ENCODE results near the gene KNL1.

The KNL1 gene

GRCh38 chr15:40694688-40695468 is 100.8 kb downstream of the KNL1 start, which contains the start of gene RAD51 (continued):
- TF ChIP-seq ZSCAN5A (tag by site-specific recombination; IDR thresholded peaks at IDR 0.05) (0 out of 2 replicates have a peak, but pooled peaks have one; percentile 82), REPIN1 (tag by site-specific recombination; IDR thresholded peaks at IDR 0.05; ENCODE audit: low read depth) (no peak), ZNF629 (tag by site-specific recombination; IDR thresholded peaks at IDR 0.05) (peak; percentile 78), ATF2 (tag by site-specific recombination; IDR thresholded peaks at IDR 0.05; ENCODE audit: low read depth) (no peak), ZNF555 (tag by site-specific recombination; conservative IDR thresholded peaks at IDR 0.05) (no peak), ZNF274 (IDR thresholded peaks at IDR 0.05; ENCODE audit: low read length) (no peak), ZNF274 (tag by site-specific recombination; IDR thresholded peaks at IDR 0.05; ENCODE audit: borderline replicate concordance) (no peak), ZEB2 (tag by site-specific recombination; IDR thresholded peaks at IDR 0.05) (peak; percentile 73; the same call in 1 of the 2 replicates), ZNF423 (tag by site-specific recombination; IDR thresholded peaks at IDR 0.05) (no peak), ZFP69B (tag by site-specific recombination; IDR thresholded peaks at IDR 0.05) (peak; percentile 64; the same call in 1 of the 2 replicates), TRIM28 (IDR thresholded peaks at IDR 0.05; ENCODE audit: borderline replicate concordance, low read length) (no peak), ZSCAN16 (tag by site-specific recombination; IDR thresholded peaks at IDR 0.05) (peak; percentile 40; the same call in 1 of the 2 replicates), PRDM1 (tag by site-specific recombination; IDR thresholded peaks at IDR 0.05) (no peak), ZNF843 (tag by site-specific recombination; IDR thresholded peaks at IDR 0.05) (peak; percentile 53; the same call in 1 of the 2 replicates), ZNF366 (tag by site-specific recombination; conservative IDR thresholded peaks at IDR 0.05) (0 out of 2 replicates have a peak, but pooled peaks have one; percentile 8), ZNF76 (tag by site-specific recombination; IDR thresholded peaks at IDR 0.05; ENCODE audit: borderline replicate concordance, low read depth) (peak; percentile 93), ZNF394 (tag by site-specific recombination; IDR thresholded peaks at IDR 0.05; ENCODE audit: borderline replicate concordance) (no peak; the same call in 1 of the 2 replicates), MEIS1 (CRISPR knock-in tag; IDR thresholded peaks at IDR 0.05; ENCODE audit: borderline replicate concordance) (no peak), ZBTB7A (tag by site-specific recombination; IDR thresholded peaks at IDR 0.05; ENCODE audit: low read depth) (no peak), PATZ1 (tag by site-specific recombination; IDR thresholded peaks at IDR 0.05) (peak; percentile 86), CTCF (tag by site-specific recombination; IDR thresholded peaks at IDR 0.05) (peak; percentile 28; the same call in 1 of the 2 replicates), ZNF138 (tag by site-specific recombination; IDR thresholded peaks at IDR 0.05; ENCODE audit: borderline replicate concordance) (no peak), ZNF596 (tag by site-specific recombination; IDR thresholded peaks at IDR 0.05) (no peak; the same call in 1 of the 2 replicates), ZNF10 (tag by site-specific recombination; IDR thresholded peaks at IDR 0.05) (0 out of 2 replicates have a peak, but pooled peaks have one; percentile 42), PRDM6 (tag by site-specific recombination; IDR thresholded peaks at IDR 0.05) (no peak), ZBTB26 (tag by site-specific recombination; optimal IDR thresholded peaks at IDR 0.05) (peak; percentile 99), ZBTB20 (tag by site-specific recombination; IDR thresholded peaks at IDR 0.05) (peak; percentile 69; the same call in 1 of the 2 replicates), BCL11A (tag by site-specific recombination; IDR thresholded peaks at IDR 0.05; ENCODE audit: low read depth) (0 out of 2 replicates have a peak, but pooled peaks have one; percentile 5), ZNF184 (tag by site-specific recombination; IDR thresholded peaks at IDR 0.05) (no peak), ZNF350 (tag by site-specific recombination; IDR thresholded peaks at IDR 0.05) (no peak)

Measured in HEK293 (cell line).